NCI-H460 (cell line): ENCODE measurements around the gene SENP7. TPM values are rescaled to one million over a fixed set of nuclear protein-coding genes. Genes with fewer than 3 reads are reported as not detected.
"Not testable (repeated sequence)": the region's sequence is repeated elsewhere in the genome, so short reads cannot be mapped to it uniquely, and the experiment has no call there.

Experiments used
- DNase-seq: peaks from one replicate; pipeline ENCODE4 v3.0.0-alpha.2; 2016; ENCODE audit warnings: low read depth; ENCODE audit errors: extremely low read depth
- polyA plus RNA-seq: library from polyadenylated mRNA; depleted of rRNA; stranded (reverse); fragments of >200 nt; gene quantifications from 2 replicates; pipeline ENCODE4 v1.2.3, GENCODE V29; 2014; cell fraction: nucleus; rRNA removed
- total RNA-seq: library from RNA; depleted of rRNA; stranded (reverse); fragments of >200 nt; shearing (Covaris generic); gene quantifications from 2 replicates; pipeline ENCODE4 v1.2.3, GENCODE V29; 2014; rRNA removed

SENP7 gene
- 12.1 and 12.3 TPM in 2 replicates for total RNA-seq
- 16.8 and 18.8 TPM in 2 replicates for polyA plus RNA-seq

GRCh38 chr3:101512646-101513418 lies at the start of gene SENP7:
SENP7 (minus strand) TSS chr3:101513212; CDS start chr3:101513130, 82 bp downstream.
- peak; percentile 67 for DNase-seq

DNA sequence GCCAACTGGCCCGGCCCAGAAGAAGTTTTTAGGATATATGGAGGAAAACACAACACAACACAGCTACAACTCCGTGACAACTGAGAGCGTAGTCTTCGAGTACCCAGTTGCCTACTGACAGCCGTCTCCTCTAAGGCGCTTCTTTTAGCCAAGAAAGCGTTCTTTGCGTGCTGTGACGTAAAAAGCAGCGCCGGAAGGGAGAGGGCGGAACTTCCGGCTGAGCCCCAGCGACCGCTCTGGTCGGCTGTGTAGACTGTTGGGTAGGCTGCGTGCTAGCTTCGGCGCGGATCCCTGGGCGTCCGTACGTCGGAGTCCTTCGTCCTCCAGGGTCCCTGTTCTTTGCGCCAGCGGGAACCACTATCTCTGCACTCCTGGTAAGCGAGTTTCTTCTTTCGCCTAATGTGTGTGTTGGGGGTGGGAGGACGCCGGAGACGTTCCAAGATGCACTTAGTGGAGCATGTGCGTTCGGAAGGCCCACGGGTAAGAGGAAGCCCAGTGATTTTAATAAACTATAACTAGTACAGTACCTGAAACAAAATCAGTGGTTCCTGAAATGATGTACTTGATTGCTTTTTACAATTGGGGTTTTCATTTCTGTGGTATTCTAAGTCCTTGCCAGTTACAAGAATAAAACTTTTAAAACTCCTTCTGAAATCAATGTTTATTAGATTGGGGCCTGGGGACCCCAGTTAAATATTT lies 48.8 kb upstream of the SENP7 start, which contains the start of gene TRMT10C:
Gene TRMT10C (plus strand): TSS at position 239 of the 699 bp plus-strand sequence. CDS start 2,914 bp downstream, outside the sequence.
- peak; percentile 86 for DNase-seq

DNA sequence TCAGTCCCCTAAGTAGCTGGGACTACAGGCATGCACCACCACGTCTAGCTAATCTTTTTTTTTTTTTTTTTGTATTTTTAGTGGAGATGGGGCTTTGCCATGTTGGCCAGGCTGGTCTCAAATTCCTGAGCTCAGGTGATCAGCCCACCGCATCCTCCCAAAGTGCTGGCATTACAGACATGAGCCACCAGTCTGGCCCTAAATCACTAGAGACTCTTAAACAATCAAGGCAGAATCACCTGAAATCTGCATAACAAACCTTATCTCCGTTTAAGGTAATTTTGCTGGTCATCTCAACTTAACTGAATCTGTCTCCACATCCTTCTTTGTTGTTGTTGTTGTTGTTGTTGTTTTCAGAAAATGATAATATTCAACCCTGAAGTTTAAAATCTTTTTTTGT lies 43.1 kb upstream of the SENP7 start:
- DNase-seq, result no peak

DNA sequence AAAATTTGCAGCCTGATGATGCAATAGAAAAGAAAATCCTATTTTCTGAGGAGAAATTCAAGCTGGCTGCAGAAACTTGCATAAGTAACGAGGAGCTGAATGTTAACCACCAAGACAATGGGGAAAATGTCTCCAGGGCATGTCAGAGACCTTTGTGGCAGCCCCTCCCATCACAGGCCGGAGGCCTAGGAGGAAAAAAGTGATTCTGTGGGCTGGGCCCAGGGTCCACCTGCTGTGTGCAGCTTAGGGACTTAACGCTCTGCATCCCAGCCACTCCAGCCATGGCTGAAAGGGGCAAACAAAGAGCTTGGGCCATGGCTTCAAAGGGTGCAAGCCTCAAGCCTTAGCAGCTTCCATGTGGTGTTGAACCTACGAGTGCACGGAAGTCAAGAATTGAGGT lies 40.4 kb upstream of the SENP7 start:
- DNase-seq, result not testable (repeated sequence)

DNA sequence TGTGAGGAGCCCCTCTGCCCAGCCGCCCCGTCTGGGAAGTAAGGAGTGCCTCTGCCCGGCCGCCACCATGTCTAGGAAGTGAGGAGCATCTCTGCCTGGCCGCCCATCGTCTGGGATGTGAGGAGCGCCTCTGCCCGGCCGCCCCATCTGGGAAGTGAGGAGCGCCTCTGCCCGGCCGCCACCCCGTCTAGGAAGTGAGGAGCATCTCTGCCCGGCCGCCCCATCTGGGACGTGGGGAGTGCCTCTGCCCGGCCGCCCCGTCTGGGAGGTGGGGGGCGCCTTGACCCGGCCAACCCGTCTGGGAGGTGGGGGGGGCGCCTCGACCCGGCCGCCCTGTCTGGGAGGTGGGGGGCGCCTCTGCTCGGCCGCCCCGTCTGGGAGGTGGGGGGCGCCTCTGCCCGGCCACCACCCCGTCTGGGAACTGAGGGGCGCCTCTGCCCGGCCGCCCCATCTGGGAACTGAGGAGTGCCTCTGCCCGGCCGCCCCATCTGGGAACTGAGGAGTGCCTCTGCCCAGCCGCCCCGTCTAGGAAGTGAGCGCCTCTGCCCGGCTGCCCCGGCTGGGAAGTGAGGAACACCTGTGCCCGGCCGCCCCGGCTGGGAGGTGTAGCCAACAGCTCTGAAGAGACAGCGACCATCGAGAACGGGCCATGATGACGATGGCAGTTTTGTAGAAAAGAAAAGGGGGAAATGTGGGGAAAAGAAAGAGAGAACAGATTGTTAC lies 38.5 kb upstream of the SENP7 start:
- not testable (repeated sequence) for DNase-seq

- DNase-seq, result no peak
These were observed 36.5 kb upstream of the SENP7 start for GRCh38 chr3:101549473-101549872.

GRCh38 chr3:101548527-101549105 lies 35.6 kb upstream of the SENP7 start:
- DNase-seq, result no peak

- DNase-seq, result no peak
These were observed 31.3 kb upstream of the SENP7 start for GRCh38 chr3:101544161-101544850.

GRCh38 chr3:101542957-101543356 lies 29.9 kb upstream of the SENP7 start:
- DNase-seq, result no peak

DNA sequence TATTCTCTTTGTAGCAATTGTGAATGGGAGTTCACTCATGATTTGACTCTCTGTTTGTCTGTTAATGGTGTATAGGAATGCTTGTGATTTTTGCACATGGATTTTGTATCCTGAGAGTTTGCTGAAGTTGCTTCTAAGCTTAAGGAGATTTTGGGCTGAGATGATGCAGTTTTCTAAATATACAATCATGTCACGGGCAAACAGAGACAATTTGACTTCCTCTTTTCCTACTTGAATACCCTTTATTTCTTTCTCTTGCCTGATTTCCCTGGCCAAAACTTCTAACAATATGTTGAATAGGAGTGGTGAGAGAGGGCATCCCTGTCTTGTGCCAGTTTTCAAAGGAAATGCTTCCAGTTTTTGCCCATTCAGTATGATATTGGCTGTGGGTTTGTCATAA lies 23.9 kb upstream of the SENP7 start:
- DNase-seq, result not testable (repeated sequence)

- DNase-seq, result no peak
These were observed 23.3 kb upstream of the SENP7 start for GRCh38 chr3:101536266-101536665.

DNA sequence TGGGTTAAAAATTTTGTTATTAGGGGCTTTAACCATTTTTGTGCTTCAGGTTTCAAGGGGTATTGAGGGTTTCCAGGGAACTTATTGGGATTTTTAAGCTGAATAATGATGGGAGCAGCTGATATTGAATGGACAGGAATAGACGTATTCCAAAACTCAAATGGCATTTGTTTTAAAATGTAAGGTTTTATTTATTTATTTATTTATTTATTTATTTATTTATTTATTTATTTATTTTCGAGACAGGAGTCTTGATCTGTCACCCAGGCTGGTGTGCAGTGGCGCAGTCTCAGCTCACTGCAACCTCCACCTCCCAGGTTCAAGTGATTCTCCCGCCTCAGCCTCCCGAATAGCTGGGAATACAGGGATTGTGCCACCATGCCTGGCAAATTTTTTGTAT lies 22.2 kb upstream of the SENP7 start:
- DNase-seq, result no peak

DNA sequence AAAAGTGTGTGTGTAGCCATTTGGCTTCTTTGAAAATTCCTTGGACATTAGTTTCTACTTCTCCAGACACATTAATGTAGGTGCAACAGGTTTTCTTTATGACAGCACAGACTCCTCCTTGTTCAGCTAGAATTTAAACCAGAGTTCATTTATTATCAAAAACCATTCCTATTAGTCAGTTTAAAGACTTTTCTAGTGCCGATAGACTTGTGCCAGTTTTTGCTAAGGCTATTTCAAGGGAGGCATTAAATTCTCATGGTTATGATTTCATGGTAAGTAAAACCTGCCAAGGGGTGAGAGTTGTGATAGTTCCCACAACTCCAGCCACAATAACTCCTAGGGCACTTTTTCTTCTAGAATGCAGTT lies 20.6 kb upstream of the SENP7 start:
- DNase-seq, result no peak

DNA sequence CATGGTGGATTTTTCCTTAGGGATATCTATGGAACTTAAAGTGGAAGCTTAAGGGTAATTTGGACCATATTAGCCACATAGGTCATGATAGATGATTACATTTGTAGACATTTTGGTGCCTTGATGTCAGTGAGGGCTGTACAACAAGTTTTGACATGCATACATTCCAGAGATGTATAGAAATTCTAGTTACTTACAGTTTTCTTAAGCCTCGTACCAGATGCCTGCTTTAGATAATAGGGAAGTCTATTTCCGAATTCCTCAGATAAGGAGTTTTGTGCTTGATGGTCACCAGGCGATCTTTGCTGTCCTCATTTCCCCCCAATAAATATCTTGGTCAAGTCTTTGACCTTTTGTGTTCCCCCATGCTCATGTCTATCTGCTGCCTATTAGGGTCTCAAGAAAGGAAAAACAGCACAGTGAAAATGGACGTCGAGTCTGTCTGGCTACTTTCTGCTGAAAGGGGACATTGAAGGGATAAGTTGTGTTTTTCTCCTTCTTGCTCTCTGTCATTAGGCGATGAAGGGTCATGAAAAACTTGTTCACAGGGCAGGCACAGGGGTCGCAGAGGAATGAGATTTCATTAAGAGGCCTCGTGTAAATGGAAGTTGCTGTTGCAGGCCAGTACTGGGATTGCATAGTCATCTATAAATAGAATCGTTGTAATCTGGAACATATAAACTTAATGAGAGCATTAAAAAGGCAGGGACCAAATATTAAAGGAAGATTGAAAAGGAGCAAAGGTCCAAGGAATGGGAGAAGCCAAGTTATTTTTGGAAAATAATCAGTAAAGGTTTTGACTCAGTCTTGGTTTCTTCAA lies 20.0 kb upstream of the SENP7 start:
- no peak for DNase-seq

DNA sequence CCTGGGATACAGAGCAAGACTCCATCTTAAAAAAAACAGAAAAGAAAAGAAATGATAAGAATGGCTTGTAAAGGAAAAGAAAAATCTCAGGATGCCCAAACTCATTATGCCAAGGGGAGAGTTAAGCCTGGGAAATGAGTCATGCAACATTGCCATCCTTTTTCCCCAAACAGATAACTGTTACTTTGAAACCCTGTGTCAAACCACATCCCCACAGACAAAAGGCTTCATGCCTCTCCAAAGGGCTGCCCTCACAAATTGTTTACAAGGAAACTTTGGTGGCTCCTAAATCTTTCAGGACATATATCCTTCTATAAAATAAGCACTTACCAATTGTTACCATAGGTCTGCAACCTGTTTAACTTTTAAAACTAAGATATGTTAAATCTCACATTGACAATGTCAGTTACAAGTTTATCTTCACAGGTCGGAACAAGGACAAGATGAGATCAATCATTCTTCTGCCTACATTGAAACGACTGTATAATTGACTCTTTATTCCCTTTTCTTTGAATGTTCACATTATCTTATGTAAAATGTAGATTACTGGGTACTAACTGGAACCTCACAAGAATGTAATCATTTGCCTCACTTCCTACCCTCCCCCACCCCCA lies 18.6 kb upstream of the SENP7 start:
- no peak for DNase-seq

DNA sequence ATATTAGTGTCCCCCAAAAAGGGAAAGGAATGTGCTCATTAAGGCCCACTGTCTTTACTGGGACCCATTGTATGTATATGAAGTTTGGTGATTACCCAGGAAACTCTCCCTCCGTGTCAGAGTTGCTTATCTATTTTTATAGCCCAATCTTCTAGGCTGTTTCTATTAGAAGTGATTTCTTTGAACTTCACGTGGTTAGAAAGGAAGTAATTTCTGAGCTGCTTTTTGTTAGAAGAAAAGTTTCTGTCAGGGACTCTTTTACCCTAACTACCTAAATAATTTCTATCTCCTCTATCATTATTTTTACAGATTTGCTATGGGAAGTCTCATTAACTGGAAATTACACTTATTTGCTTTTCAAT lies 17.7 kb upstream of the SENP7 start:
- DNase-seq, result no peak

DNA sequence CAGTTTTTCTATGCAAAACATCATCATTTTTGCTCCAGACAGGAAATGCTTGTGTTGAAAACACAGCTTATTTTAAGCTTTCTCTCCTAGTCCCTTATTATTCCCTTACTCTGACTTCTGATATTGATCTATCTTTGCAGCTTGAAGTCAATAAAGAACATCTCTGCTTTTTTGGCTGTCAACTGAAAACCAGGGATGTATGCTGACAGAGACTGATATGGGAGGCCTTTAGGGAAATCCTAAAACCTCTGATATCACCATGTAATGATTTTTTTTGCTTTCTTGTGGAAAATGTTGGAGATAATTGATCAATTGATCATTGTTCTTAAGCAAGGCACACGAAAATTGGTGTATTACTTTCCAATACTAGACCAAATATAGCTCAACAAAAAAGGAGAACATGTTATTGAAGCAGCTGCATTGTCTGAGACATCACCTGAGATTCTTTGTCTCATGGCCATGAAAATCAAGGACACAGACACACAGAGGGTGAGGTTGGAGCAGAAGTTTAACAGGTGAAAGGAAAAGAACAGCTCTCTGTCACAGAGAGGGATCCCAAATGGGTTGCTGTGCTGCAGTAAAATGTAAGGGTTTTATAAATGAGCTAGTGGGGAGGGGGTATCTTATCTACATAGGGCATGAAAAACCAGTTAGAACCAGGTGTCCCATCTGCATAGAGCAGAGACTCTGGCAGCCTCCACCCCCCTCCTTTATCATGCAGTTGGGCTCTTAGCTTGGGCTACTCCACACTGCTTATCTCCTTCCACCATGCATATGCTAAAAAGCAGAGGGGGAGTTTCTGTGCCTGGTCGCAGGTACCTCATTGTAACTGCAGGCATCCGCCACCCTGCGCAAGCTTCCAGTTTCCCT lies 17.0 kb upstream of the SENP7 start:
- no peak for DNase-seq

DNA sequence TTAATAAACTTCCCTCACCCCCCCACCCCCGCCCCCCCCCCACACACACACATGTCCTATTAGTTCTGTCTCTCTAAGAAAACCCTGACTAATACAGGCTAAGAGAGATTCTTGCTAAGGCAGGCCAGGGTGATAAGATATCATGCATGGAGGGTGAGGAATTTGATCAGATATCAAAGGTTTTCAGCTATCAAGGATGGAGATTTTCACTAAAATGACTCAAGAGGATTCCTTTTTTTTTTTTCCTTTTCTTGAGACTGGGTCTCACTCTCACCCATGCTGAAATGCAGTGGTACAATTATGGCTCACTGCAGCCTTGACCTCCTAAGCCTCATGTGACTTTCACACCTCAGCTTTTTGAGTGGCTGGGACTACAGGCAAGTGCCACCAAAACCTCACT lies 14.9 kb upstream of the SENP7 start:
- DNase-seq, result no peak
